Naive thymus-derived CD8-positive, alpha-beta T cell (primary cell): ENCODE data around the gene TFEC. TPM values are rescaled to one million over a fixed set of nuclear protein-coding genes. Genes with fewer than 3 reads are reported as not detected.
A peak's percentile ranks its signal among the peaks of the same experiment; 100 is the strongest.
"Not testable (repeated sequence)": the region's sequence is repeated elsewhere in the genome, so short reads cannot be mapped to it uniquely, and the experiment has no call there.

Experiments
- ATAC-seq, 2 donors: fragments of 150-1000 bp; cut with Tn5 transposase in 1 of 2; sonication (Bioruptor Pico), chemical (Tn5 transposase) in 1 of 2; 1 replicate in 1 of 2; 2 replicates in 1 of 2; pipeline ENCODE4 v1.10.0; 2021; ENCODE audit warnings: mild to moderate bottlenecking in 2 of 2, moderate library complexity in 2 of 2
- POLR2A ChIA-PET: fragments of 350-600 bp; sonication (Branson Sonifier 250); formaldehyde crosslinking; loops from one replicate; lab custom pipeline; 2021; ENCODE audit warnings: antibody characterized with exemption; lab: Charles Lee
- DNase-seq, 10 donors: peaks; one replicate each; pipeline versions ENCODE4 v3.0.0 to v3.0.0-alpha.2; 2020 to 2022
- H3K27ac Mint-ChIP-seq, 10 donors: one replicate each; pipeline ENCODE4 v1.8.0; 2020 to 2022; ENCODE audit warnings: mild to moderate bottlenecking in 10 of 10, mixed read lengths in 10 of 10, moderate library complexity in 4 of 10, inconsistent platforms in 1 of 10
- H3K27me3 Mint-ChIP-seq, 5 donors: one replicate each; pipeline ENCODE4 v1.8.0; 2021 to 2022; ENCODE audit warnings: mixed read lengths in 5 of 5
- H3K36me3 Mint-ChIP-seq, 3 donors: one replicate each; pipeline ENCODE4 v1.8.0; 2020 to 2022; ENCODE audit warnings: mixed read lengths in 3 of 3, mild to moderate bottlenecking in 2 of 3, inconsistent platforms in 1 of 3
- H3K4me1 Mint-ChIP-seq, 4 donors: one replicate each; pipeline ENCODE4 v1.8.0; 2021 to 2022; ENCODE audit warnings: mixed read lengths in 4 of 4
- H3K4me3 Mint-ChIP-seq, 10 donors: one replicate each; pipeline ENCODE4 v1.8.0; 2020 to 2022; ENCODE audit warnings: mild to moderate bottlenecking in 10 of 10, mixed read lengths in 10 of 10, moderate library complexity in 6 of 10, inconsistent platforms in 1 of 10
- H3K9me3 Mint-ChIP-seq, 9 donors: one replicate each; pipeline ENCODE4 v1.8.0; 2020 to 2022; ENCODE audit warnings: mixed read lengths in 9 of 9, mild to moderate bottlenecking in 3 of 9, inconsistent platforms in 1 of 9, moderate library complexity in 1 of 9
- polyA plus RNA-seq, 3 donors: library from polyadenylated mRNA; unstranded; fragments of 300-500 nt; fragmentation: Illumina TruSeq; gene quantifications; one replicate each; pipeline ENCODE4 v1.2.3, GENCODE V29; 2021
- total RNA-seq, 8 experiments: library from RNA in 2 of 8; stranded (reverse) in 2 of 8; gene quantifications; one replicate each; pipeline ENCODE4 v1.2.3 and lab custom pipeline; 2021 to 2026

TFEC gene
- under 1 TPM; 0.83 to 0.96 TPM for total RNA-seq
- not detected for polyA plus RNA-seq
- 0 to 0.17 (median 0.03) reads per million in 6 experiments for total RNA-seq (lab: John Stamatoyannopoulos, UW)

GRCh38 chr7:116030651-116031276 lies at the start of gene TFEC:
TSS of gene TFEC (minus strand) at chr7:116030763. CDS start at chr7:115984441, 46,322 bp downstream.
- ATAC-seq (no peak), DNase-seq (no peak)
- H3K36me3 Mint-ChIP-seq: no peaks in the 10 kb centered on the region
- POLR2A ChIA-PET: no interaction called here
- H3K9me3 Mint-ChIP-seq: no peaks in the 10 kb centered on the region
- H3K4me1 Mint-ChIP-seq: peaks cover 0 to 1% (median 0%) of the 10 kb centered on the region in 4 donors
- H3K27ac Mint-ChIP-seq: no peak within 1 kb of the TSS
- H3K4me3 Mint-ChIP-seq: peak within 1 kb of the TSS in 1 of 10 donors; percentile 37
- H3K27me3 Mint-ChIP-seq: peaks cover 3 to 10% (median 3%) of the 10 kb centered on the region in 5 donors

- H3K27ac Mint-ChIP-seq: no peak overlapping the region
- DNase-seq (peak in 1 of 10 donors; percentile 23), ATAC-seq (no peak)
- POLR2A ChIA-PET: no interaction called here
- no peaks in the 10 kb centered on the region for H3K4me1 Mint-ChIP-seq
- H3K9me3 Mint-ChIP-seq: peaks cover 0 to 30% (median 2%) of the 10 kb centered on the region in 9 donors
- H3K27me3 Mint-ChIP-seq: peaks cover 0 to 4% (median 0%) of the 10 kb centered on the region in 5 donors
- H3K4me3 Mint-ChIP-seq: no peak overlapping the region
- no peaks in the 10 kb centered on the region for H3K36me3 Mint-ChIP-seq
Measured at GRCh38 chr7:116075351-116076145, 45.0 kb upstream of the TFEC start.

GRCh38 chr7:116071629-116072028 lies 41.1 kb upstream of the TFEC start:
- peaks cover 0 to 6% (median 0%) of the 10 kb centered on the region in 9 donors for H3K9me3 Mint-ChIP-seq
- POLR2A ChIA-PET: no interaction called here
- H3K27me3 Mint-ChIP-seq: peaks cover 0 to 8% (median 0%) of the 10 kb centered on the region in 5 donors
- H3K4me3 Mint-ChIP-seq: no peak overlapping the region
- ATAC-seq (no peak), DNase-seq (no peak)
- no peak overlapping the region for H3K27ac Mint-ChIP-seq
- H3K36me3 Mint-ChIP-seq: no peaks in the 10 kb centered on the region
- no peaks in the 10 kb centered on the region for H3K4me1 Mint-ChIP-seq

DNA sequence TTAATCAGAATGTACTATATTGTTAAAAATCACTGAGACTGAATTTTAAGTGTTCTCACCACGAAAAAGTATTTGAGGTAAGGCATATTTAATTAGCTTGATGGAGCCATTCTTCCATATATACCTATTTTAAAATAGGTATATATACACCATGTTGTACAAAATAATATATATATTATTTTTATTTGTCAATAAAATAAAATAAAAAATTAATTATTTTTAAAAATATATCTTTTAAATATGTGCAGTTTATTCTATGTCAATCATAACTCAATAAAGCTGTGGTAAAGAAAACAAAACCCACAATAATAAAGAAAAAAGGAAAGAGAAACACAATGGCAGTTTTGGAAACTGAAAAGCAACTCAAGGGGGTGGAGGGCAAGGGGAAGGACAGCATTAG lies 33.6 kb upstream of the TFEC start:
- H3K27me3 Mint-ChIP-seq: peaks cover 0 to 4% (median 0%) of the 10 kb centered on the region in 5 donors

DNA sequence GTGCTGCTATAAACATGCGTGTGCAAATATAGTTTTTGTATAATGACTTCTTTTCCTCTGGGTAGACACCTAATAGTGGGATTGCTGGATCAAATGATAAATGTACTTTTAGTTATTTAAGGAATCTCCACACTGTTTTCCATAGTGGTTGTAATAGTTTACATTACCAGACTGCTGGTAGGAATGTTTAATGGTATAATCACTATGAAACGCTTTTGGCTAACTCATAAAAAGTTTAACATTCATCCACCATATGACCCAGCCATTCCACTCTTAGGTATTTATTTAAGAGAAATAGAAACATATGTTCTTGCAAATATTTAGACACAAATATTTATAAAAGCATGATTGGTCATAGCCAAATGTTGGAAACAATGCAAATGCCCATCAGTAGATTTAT lies 32.1 kb upstream of the TFEC start:
- Mint-ChIP-seq H3K27me3 (no peaks in the 10 kb centered on the region), H3K4me1 (no peaks in the 10 kb centered on the region), H3K9me3 (peaks cover 0 to 10% (median 0%) of the 10 kb centered on the region in 9 donors), H3K27ac (no peak overlapping the region), H3K4me3 (no peak overlapping the region), H3K36me3 (no peaks in the 10 kb centered on the region)
- no peak for DNase-seq
- POLR2A ChIA-PET: no interaction called here
- ATAC-seq: no peak

More for the DNA sequence above, 33.6 kb upstream of the TFEC start:
- H3K4me1 Mint-ChIP-seq: no peaks in the 10 kb centered on the region
- POLR2A ChIA-PET: no interaction called here
- peaks cover 0 to 3% (median 0%) of the 10 kb centered on the region in 9 donors for H3K9me3 Mint-ChIP-seq
- no peaks in the 10 kb centered on the region for H3K36me3 Mint-ChIP-seq
- DNase-seq (no peak), ATAC-seq (no peak)
- H3K27ac Mint-ChIP-seq: no peak overlapping the region
- no peak overlapping the region for H3K4me3 Mint-ChIP-seq

- peaks cover 0 to 13% (median 8%) of the 10 kb centered on the region in 9 donors for H3K9me3 Mint-ChIP-seq
- H3K27me3 Mint-ChIP-seq: peaks cover 0 to 5% (median 2%) of the 10 kb centered on the region in 5 donors
- H3K4me3 Mint-ChIP-seq: no peak overlapping the region
- H3K4me1 Mint-ChIP-seq: no peaks in the 10 kb centered on the region
- H3K36me3 Mint-ChIP-seq: peaks cover 0 to 5% (median 0%) of the 10 kb centered on the region in 3 donors
- no peak for DNase-seq
- no peak for ATAC-seq
- H3K27ac Mint-ChIP-seq: no peak overlapping the region
- POLR2A ChIA-PET: no interaction called here
Measured at GRCh38 chr7:116052006-116052405, 21.4 kb upstream of the TFEC start.

DNA sequence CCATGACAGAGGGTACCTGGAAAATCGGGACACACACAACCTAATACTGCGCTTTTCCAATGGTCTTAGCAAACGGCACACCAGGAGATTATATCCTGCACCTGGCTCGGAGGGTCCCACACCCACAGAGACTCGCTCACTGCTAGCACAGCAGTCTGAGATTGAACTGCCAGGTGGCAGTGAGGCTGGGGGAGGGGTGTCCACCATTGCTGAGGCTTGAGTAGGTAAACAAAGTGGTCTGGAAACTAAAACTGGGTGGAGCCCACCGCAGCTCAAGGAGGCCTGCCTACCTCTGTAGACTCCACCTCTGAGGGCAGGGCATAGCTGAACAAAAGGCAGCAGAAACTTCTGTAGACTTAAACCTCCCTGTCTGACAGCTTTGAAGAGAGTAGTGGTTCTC lies 16.7 kb upstream of the TFEC start:
- H3K36me3 Mint-ChIP-seq, ATAC-seq, H3K27ac Mint-ChIP-seq, POLR2A ChIA-PET, H3K4me3 Mint-ChIP-seq, DNase-seq, H3K4me1 Mint-ChIP-seq: not testable (repeated sequence)
- Mint-ChIP-seq H3K27me3 (peaks cover 0 to 12% (median 2%) of the 10 kb centered on the region in 5 donors), H3K9me3 (peaks cover 0 to 22% (median 11%) of the 10 kb centered on the region in 9 donors)

DNA sequence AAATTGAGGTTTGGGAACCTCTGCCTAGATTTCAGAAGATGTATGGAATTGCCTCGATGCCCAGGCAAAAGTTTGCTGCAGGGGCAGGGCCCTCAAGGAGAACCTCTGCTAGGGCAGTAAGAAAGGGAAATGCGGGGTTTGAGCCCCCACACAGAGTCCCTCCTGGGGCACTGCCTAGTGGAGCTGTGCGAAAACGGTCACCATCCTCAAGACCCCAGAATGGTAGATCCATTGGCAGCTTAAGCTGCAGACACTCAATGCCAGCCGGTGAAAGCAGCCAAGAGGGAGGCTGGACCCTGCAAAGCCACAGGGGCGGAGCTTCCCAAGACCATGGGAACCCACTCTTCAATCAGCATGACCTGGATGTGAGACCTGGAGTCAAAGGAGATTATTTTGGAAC lies 15.0 kb upstream of the TFEC start:
- ATAC-seq (no peak), DNase-seq (no peak)
- POLR2A ChIA-PET: no interaction called here
- Mint-ChIP-seq H3K4me1 (no peaks in the 10 kb centered on the region), H3K4me3 (no peak overlapping the region), H3K36me3 (peaks cover 0 to 5% (median 0%) of the 10 kb centered on the region in 3 donors), H3K27me3 (peaks cover 0 to 12% (median 0%) of the 10 kb centered on the region in 5 donors), H3K27ac (no peak overlapping the region), H3K9me3 (peaks cover 0 to 22% (median 11%) of the 10 kb centered on the region in 9 donors)

- Mint-ChIP-seq H3K27ac (no peak overlapping the region), H3K36me3 (no peaks in the 10 kb centered on the region), H3K27me3 (peaks cover 0 to 7% (median 0%) of the 10 kb centered on the region in 5 donors), H3K4me1 (no peaks in the 10 kb centered on the region), H3K4me3 (no peak overlapping the region), H3K9me3 (peaks cover 0 to 7% (median 0%) of the 10 kb centered on the region in 9 donors)
- ATAC-seq (no peak), DNase-seq (no peak)
- POLR2A ChIA-PET: no interaction called here
Measured at GRCh38 chr7:116041615-116042014, 11.1 kb upstream of the TFEC start.

DNA sequence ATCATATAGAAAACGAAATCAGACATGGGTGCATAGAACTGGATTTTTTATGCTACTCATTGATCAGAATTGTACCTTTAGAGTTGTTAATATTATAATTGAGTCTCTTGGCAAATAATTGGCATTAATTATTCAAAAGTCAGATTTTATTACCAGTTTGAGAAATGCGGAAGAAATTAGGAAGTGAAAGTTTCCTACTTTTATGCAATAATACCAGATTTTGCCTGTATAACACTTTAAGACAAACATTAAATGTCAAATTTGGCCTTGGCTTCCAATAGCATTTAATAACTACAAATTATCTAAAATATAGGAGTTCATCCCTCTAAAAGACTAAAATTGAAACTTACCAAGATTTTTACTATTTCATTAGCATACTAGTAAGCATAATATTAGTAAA lies 6.8 kb upstream of the TFEC start:
- Mint-ChIP-seq H3K27ac (no peak overlapping the region), H3K36me3 (no peaks in the 10 kb centered on the region), H3K4me1 (no peaks in the 10 kb centered on the region), H3K9me3 (no peaks in the 10 kb centered on the region), H3K4me3 (no peak overlapping the region), H3K27me3 (peaks cover 0 to 2% (median 1%) of the 10 kb centered on the region in 5 donors)
- POLR2A ChIA-PET: no interaction called here
- no peak for DNase-seq
- ATAC-seq: no peak

DNA sequence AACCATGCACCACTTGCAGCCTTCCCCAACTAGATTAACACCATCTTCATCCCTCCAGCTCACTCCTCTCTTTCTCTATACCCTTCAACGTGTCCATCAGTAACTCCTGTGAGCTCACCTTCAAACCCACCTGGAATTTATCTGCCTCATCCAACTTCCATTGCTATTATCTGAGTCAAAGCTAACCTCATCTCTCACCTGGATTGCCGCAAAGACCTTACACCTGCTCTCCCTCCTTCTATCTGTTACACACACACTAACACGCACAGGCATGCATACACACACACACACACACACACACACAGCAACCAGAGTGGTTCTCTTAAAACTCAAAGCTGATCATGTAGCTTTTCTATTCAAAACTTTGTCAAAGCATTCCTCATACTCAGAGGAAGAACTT lies 3.8 kb upstream of the TFEC start:
- DNase-seq: no peak
- Mint-ChIP-seq H3K36me3 (no peaks in the 10 kb centered on the region), H3K9me3 (no peaks in the 10 kb centered on the region), H3K4me1 (no peaks in the 10 kb centered on the region), H3K27ac (no peak overlapping the region), H3K4me3 (no peak overlapping the region), H3K27me3 (peaks cover 0 to 3% (median 3%) of the 10 kb centered on the region in 5 donors)
- no peak for ATAC-seq
- POLR2A ChIA-PET: interaction anchor here (0.9 kb wide), 1 partner anchor 412 kb away, joined by 6 read pairs; no protein-coding TSS in a partner anchor

GRCh38 chr7:116032886-116033285 lies 2.3 kb upstream of the TFEC start:
- no peak for DNase-seq
- H3K27ac Mint-ChIP-seq: no peak overlapping the region
- H3K4me1 Mint-ChIP-seq: peaks cover 0 to 1% (median 0%) of the 10 kb centered on the region in 4 donors
- no peak overlapping the region for H3K4me3 Mint-ChIP-seq
- no peak for ATAC-seq
- peaks cover 3 to 10% (median 3%) of the 10 kb centered on the region in 5 donors for H3K27me3 Mint-ChIP-seq
- H3K9me3 Mint-ChIP-seq: no peaks in the 10 kb centered on the region
- H3K36me3 Mint-ChIP-seq: no peaks in the 10 kb centered on the region
- POLR2A ChIA-PET: no interaction called here

GRCh38 chr7:116028787-116029186 lies 1.8 kb downstream of the TFEC start:
- peak overlapping the region in 1 of 10 donors; percentile 63 for H3K4me3 Mint-ChIP-seq
- peaks cover 0 to 1% (median 0%) of the 10 kb centered on the region in 4 donors for H3K4me1 Mint-ChIP-seq
- H3K27me3 Mint-ChIP-seq: peaks cover 3 to 10% (median 3%) of the 10 kb centered on the region in 5 donors
- POLR2A ChIA-PET: no interaction called here
- H3K9me3 Mint-ChIP-seq: no peaks in the 10 kb centered on the region
- no peak for DNase-seq
- ATAC-seq: no peak
- H3K36me3 Mint-ChIP-seq: no peaks in the 10 kb centered on the region
- no peak overlapping the region for H3K27ac Mint-ChIP-seq
